Uterus (tissue), 4 donors: Measurements from ENCODE around the gene ICAM5. TPM values are rescaled to one million over a fixed set of nuclear protein-coding genes. Genes with fewer than 3 reads are reported as not detected.
"Not testable (repeated sequence)": the region's sequence is repeated elsewhere in the genome, so short reads cannot be mapped to it uniquely, and the experiment has no call there.

Experiments
- DNase-seq, 2 donors: peaks; one replicate each; pipeline ENCODE4 v3.0.0-alpha.2; 2019 to 2020
- H3K27ac ChIP-seq, 2 donors: fragments of 200-600 bp; sonication (generic); 1 replicate in 1 of 2; 2 replicates in 1 of 2; pipeline ENCODE4 v1.5.1; 2016 to 2018
- H3K27me3 ChIP-seq, 2 donors: fragments of 200-600 bp; sonication (generic); one replicate each; pipeline ENCODE4 v1.5.1; 2018 to 2019; ENCODE audit warnings: control low read depth in 1 of 2
- H3K36me3 ChIP-seq, 2 donors: fragments of 200-600 bp; sonication (generic); one replicate each; pipeline ENCODE4 v1.5.1; 2019; ENCODE audit warnings: control low read depth in 1 of 2
- H3K4me1 ChIP-seq, 2 donors: fragments of 200-600 bp; sonication (generic); one replicate each; pipeline ENCODE4 v1.5.1; 2018 to 2019; ENCODE audit warnings: control low read depth in 1 of 2
- H3K4me3 ChIP-seq, 2 donors: fragments of 200-600 bp; sonication (generic); 1 replicate in 1 of 2; 2 replicates in 1 of 2; pipeline ENCODE4 v1.5.1; 2018 to 2019; ENCODE audit warnings: mild to moderate bottlenecking in 1 of 2
- H3K9me3 ChIP-seq, 2 donors: fragments of 200-600 bp; sonication (generic); one replicate each; pipeline ENCODE4 v1.5.1; 2019; ENCODE audit warnings: control low read depth in 1 of 2
- POLR2A ChIP-seq, 2 donors: fragments of 450-650 bp; IDR thresholded peaks; one replicate each; pipeline ENCODE4 v1.6.1; 2016; ENCODE audit warnings: antibody characterized with exemption in 2 of 2, mild to moderate bottlenecking in 1 of 2, moderate library complexity in 1 of 2
- intact Hi-C: fragments of 100-400 bp; cut with DNase I; formaldehyde crosslinking; loops from one replicate; pipeline ENCODE4 v1.15.1; 2023; ENCODE audit warnings: low total_unique reads
- total RNA-seq, 4 donors: library from RNA; depleted of rRNA in 3 of 4; stranded (reverse); fragments of >200 nt in 3 of 4; gene quantifications; one replicate each; pipeline versions ENCODE4 v1.1.0 to v1.2.4, GENCODE V29; 2014 to 2023
- TF ChIP-seq, protein P1 (sequence below), 4 experiments: fragments of 200-600 bp in 2 of 4; fragments of 450-650 bp in 2 of 4; sonication (generic) in 2 of 4; IDR thresholded peaks; one replicate each; pipeline ENCODE4 v1.5.1; 2016 to 2019; ENCODE audit warnings: antibody characterized with exemption in 4 of 4, mild to moderate bottlenecking in 2 of 4, moderate library complexity in 1 of 4
- donor health status: DM: yes; HTN: yes; CAD: no.

Gene ICAM5
- total RNA-seq, 4 donors from 2014 or later, result 0.07 to 0.88 (median 0.29) TPM; not detected in 1

DNA sequence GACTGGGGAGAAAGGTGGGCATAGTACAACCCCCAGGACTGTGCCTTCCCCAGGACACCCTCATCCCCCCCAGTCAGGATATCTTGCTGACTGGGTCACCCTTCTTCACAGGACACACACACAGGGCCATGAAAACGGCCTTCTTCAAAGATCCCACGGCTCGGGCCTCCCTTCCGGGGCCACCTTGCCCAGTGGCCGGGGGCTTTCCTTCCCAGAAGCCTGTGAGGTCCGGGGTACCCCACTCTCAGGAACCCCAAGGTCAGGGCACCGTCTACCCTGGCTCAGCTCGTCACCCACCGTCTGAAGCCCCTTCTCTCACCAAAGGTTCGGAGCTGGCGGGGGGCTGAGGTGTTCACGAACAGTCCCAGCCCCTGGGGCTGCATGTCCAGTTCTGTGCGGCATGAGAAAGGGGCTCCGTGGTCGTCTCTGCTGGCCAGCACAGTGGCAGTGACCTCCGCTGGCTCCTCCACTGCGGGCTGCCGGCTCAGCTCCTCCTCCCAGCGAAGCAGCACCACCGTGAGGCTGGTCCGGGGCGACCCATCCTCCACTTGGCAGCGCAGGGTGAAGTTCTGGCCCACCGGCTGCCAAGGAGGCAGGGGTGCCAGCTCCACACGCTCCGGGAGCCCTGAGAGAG lies 45.7 kb downstream of the ICAM5 start:
- Histone ChIP-seq H3K27me3 (no peaks in the 10 kb centered on the region), H3K36me3 (no peaks in the 10 kb centered on the region), H3K4me3 (peak overlapping the region in 1 of 2 donors; percentile 77), H3K27ac (peak overlapping the region; percentile 38 to 52), H3K4me1 (peaks cover 0 to 5% of the 10 kb centered on the region in 2 donors), H3K9me3 (no peaks in the 10 kb centered on the region)
- no peak for TF ChIP-seq POLR2A (IDR thresholded peaks at IDR 0.05)
- TF ChIP-seq, protein P1, sequence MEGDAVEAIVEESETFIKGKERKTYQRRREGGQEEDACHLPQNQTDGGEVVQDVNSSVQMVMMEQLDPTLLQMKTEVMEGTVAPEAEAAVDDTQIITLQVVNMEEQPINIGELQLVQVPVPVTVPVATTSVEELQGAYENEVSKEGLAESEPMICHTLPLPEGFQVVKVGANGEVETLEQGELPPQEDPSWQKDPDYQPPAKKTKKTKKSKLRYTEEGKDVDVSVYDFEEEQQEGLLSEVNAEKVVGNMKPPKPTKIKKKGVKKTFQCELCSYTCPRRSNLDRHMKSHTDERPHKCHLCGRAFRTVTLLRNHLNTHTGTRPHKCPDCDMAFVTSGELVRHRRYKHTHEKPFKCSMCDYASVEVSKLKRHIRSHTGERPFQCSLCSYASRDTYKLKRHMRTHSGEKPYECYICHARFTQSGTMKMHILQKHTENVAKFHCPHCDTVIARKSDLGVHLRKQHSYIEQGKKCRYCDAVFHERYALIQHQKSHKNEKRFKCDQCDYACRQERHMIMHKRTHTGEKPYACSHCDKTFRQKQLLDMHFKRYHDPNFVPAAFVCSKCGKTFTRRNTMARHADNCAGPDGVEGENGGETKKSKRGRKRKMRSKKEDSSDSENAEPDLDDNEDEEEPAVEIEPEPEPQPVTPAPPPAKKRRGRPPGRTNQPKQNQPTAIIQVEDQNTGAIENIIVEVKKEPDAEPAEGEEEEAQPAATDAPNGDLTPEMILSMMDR (IDR thresholded peaks at IDR 0.05), result no peak
- no peak for DNase-seq
- intact Hi-C loops, result loop anchor here (10.0 kb wide), 1 partner anchor 49 kb away; the partner anchor contains the start of gene TYK2

DNA sequence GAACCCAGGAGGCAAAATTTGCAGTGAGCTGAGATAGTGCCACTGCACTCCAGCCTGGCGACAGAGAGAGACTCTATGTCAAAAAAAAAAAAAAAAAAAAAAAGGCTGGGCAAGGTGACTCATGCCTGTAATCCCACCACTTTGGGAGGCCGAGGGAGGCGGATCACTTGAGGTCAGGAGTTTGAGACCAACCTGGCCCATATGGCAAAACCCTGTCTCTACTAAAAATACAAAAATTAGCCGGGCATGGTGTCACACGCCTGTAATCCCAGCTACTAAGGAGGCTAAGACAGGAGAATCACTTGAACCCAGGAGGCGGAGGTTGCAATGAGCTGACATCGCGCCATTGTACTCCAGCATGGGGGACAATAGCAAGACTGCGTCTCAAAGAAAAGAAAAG lies 47.0 kb downstream of the ICAM5 start:
- H3K27me3 ChIP-seq, H3K27ac ChIP-seq, H3K4me1 ChIP-seq, DNase-seq, H3K36me3 ChIP-seq, H3K9me3 ChIP-seq, H3K4me3 ChIP-seq: not testable (repeated sequence)
- intact Hi-C loops, result loop anchor here (10.0 kb wide), 1 partner anchor 48 kb away; the partner anchor contains the start of gene TYK2

DNA sequence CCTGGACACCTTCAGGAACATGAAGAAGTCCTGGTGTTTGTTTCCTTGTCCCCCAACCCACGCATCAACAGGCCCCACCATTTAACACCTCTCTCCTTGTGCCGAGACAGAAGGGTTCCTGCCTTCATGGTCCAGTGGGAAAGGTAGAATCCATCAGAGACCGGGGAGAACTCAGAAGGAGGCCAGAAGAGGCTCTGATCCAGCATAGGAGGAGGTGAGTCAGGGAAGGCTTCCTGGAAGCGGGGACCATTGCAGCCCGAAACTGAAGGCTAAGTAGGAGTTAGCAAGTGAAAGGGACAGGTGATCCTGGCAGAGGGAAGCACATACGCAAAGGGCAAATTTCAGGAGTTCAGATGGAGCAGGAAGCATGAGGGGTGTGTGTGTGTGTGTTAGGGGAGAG lies 49.2 kb downstream of the ICAM5 start:
- no peak overlapping the region for H3K4me3 ChIP-seq
- intact Hi-C loops, result loop anchor here (10.0 kb wide), 1 partner anchor 46 kb away; the partner anchor contains the start of gene TYK2

DNA sequence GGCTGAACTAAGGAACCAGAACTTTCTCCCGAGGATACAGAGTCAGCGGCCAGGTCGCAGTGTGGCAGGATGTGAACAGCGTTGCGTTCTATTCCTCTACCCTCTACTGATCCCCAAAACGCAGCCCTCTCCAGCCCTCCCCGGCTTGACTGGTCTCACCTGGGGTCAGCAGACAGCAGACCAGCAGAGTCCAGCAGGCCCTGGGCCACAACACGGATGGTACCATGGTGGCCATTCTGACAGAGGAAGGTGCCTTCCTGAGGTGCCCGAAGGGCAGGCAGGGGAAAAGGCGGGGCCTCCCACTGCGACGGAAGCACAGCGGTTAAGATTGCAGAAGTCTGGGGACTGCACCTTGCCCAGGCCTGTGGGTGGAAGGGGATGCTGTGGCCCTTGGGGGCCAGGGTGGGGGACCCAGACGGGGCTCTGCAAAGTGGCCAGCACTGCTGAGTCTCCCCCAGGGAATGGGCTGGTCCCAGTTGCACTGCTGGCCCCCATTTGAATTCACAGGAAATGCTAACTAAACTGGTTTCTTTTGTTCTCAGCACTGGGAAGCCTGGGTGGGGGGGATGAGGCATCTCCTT lies 49.7 kb downstream of the ICAM5 start, which contains the start of gene ICAM3:
Gene ICAM3, minus strand, starts transcription at position 245 of the 581 bp plus-strand sequence. Its CDS starts 10 bp downstream, at position 235.
- Histone ChIP-seq H3K27ac (no peak within 1 kb of the TSS), H3K4me1 (no peaks in the 10 kb centered on the region), H3K27me3 (no peaks in the 10 kb centered on the region), H3K4me3 (no peak within 1 kb of the TSS), H3K9me3 (no peaks in the 10 kb centered on the region), H3K36me3 (no peaks in the 10 kb centered on the region)
- no peak for DNase-seq
- TF ChIP-seq POLR2A (IDR thresholded peaks at IDR 0.05), result no peak
- TF ChIP-seq, protein P1 (IDR thresholded peaks at IDR 0.05), result no peak
- intact Hi-C loops, result loop anchor here (10.0 kb wide), 1 partner anchor 45 kb away; the partner anchor contains the start of gene TYK2

More for the DNA sequence above, 49.2 kb downstream of the ICAM5 start:
- Histone ChIP-seq H3K27ac (no peak overlapping the region), H3K36me3 (no peaks in the 10 kb centered on the region), H3K4me1 (no peaks in the 10 kb centered on the region), H3K9me3 (no peaks in the 10 kb centered on the region), H3K27me3 (no peaks in the 10 kb centered on the region)
- no peak for DNase-seq
- TF ChIP-seq, protein P1 (IDR thresholded peaks at IDR 0.05), result no peak
- TF ChIP-seq POLR2A (IDR thresholded peaks at IDR 0.05), result no peak

DNA sequence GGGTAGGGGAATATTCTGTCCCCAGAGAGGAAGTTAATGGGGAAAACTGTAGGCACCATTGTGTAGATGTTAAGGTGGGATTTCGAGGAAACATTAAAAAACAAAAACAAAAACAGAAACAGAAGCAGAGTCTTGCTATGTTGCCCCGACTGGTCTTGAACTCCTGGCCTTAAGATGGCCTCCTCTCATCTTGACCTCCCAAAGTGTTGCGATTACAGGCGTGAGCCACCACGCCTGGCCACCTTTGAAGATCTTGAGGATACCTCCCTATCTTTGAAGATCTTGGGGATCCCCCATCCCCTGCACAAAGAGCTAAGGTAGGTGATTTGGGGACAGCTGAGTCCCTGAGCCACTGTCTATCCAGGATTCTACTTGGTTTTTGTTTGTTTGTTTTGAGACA lies 50.2 kb downstream of the ICAM5 start:
- intact Hi-C loops, result loop anchor here (10.0 kb wide), 1 partner anchor 45 kb away; the partner anchor contains the start of gene TYK2
- H3K9me3 ChIP-seq, result no peaks in the 10 kb centered on the region
- no peak overlapping the region for H3K4me3 ChIP-seq
- H3K36me3 ChIP-seq, result no peaks in the 10 kb centered on the region
- H3K27me3 ChIP-seq, result no peaks in the 10 kb centered on the region
- DNase-seq, result no peak
- no peak overlapping the region for H3K27ac ChIP-seq
- TF ChIP-seq, protein P1 (IDR thresholded peaks at IDR 0.05), result no peak
- no peak for TF ChIP-seq POLR2A (IDR thresholded peaks at IDR 0.05)
- H3K4me1 ChIP-seq, result no peaks in the 10 kb centered on the region
